GM12878 (cell line): ENCODE results near the gene NPVF. TPM values are rescaled to one million over a fixed set of nuclear protein-coding genes. Genes with fewer than 3 reads are reported as not detected.

ENCODE experiments used
- polyA plus RNA-seq, 11 experiments: library from polyadenylated mRNA; depleted of rRNA in 4 of 11; unstranded in 6 of 11; stranded (reverse) in 5 of 11; fragments of >200 nt; fragmentation: Nextera tagmentation in 4 of 11; fragmentation: Illumina TruSeq in 1 of 11; extraction: Ambion mirVana in 4 of 11; extraction: Trizol in 1 of 11; gene quantifications; 1 replicate in 1 of 11; 2 replicates in 10 of 11; pipeline versions ENCODE4 v1.2.1 to v1.2.3, GENCODE V29; 2011 to 2016; ENCODE audit warnings: inconsistent platforms in 2 of 11, missing spikeins in 2 of 11, low read depth in 1 of 11
- small RNA-seq: library from RNA; depleted of rRNA; stranded (forward); fragments of <200 nt; gene quantifications from one replicate; pipeline ENCODE3, GENCODE V24; 2014
- total RNA-seq, 4 experiments: library from RNA; depleted of rRNA in 3 of 4; stranded (reverse); fragments of >200 nt in 3 of 4; fragmentation: Illumina TruSeq in 1 of 4; extraction: Trizol in 1 of 4; gene quantifications; 2 replicates each; pipeline versions ENCODE4 v1.2.1 to v1.2.3, GENCODE V29; 2013 to 2021

NPVF gene
- total and polyA plus RNA-seq, 10 of the 15 experiments (the other 5 are each of a cell fraction or from before 2014, with no cell fraction given), result not detected

Small RNAs within 50 kb of the gene (small RNA-seq; reads per million reads assigned to genes)
- gene RF00012, result not detected

Other genes starting within 250 kb of the NPVF start
- 26.3 and 29.3 TPM in 2 replicates for gene OSBPL3, start 248.3 kb downstream of the NPVF start, total RNA-seq (2014; rRNA removed)
- gene OSBPL3, start 248.3 kb downstream of the NPVF start, total RNA-seq (2014; rRNA removed; fragmentation: Illumina TruSeq; extraction: Trizol), result 27.8 and 28.2 TPM in 2 replicates
- 34.0 and 46.6 TPM in 2 replicates for gene OSBPL3, start 248.3 kb downstream of the NPVF start, total RNA-seq (2021)
- 26.1 and 28.0 TPM in 2 replicates for gene OSBPL3, start 248.3 kb downstream of the NPVF start, polyA plus RNA-seq (2011; rRNA removed)
- gene OSBPL3, start 248.3 kb downstream of the NPVF start, polyA plus RNA-seq (2014; fragmentation: Illumina TruSeq; extraction: Trizol), result 23.3 and 26.6 TPM in 2 replicates
- 10 to 100 TPM in 1 of 2 experiments, 1 to 10 TPM in 1; 6.1 to 15.2 TPM for gene OSBPL3, start 248.3 kb downstream of the NPVF start, polyA plus RNA-seq (2014; fragmentation: Nextera tagmentation; extraction: Ambion mirVana)
- gene OSBPL3, start 248.3 kb downstream of the NPVF start, polyA plus RNA-seq (2014; rRNA removed), result 24.2 and 28.1 TPM in 2 replicates
- 10 to 100 TPM; 33.3 to 38.1 TPM for gene OSBPL3, start 248.3 kb downstream of the NPVF start, polyA plus RNA-seq (2016; fragmentation: Nextera tagmentation; extraction: Ambion mirVana)
- 113 and 149 TPM in 2 replicates for gene CYCS, start 103.2 kb downstream of the NPVF start, total RNA-seq (2014; rRNA removed)
- gene CYCS, start 103.2 kb downstream of the NPVF start, total RNA-seq (2014; rRNA removed; fragmentation: Illumina TruSeq; extraction: Trizol), result 199 and 221 TPM in 2 replicates
- gene CYCS, start 103.2 kb downstream of the NPVF start, total RNA-seq (2021), result 238 and 241 TPM in 2 replicates
- gene CYCS, start 103.2 kb downstream of the NPVF start, polyA plus RNA-seq (2011; rRNA removed), result 150 and 272 TPM in 2 replicates
- 475 and 485 TPM in 2 replicates for gene CYCS, start 103.2 kb downstream of the NPVF start, polyA plus RNA-seq (2014; fragmentation: Illumina TruSeq; extraction: Trizol)
- gene CYCS, start 103.2 kb downstream of the NPVF start, polyA plus RNA-seq (2014; fragmentation: Nextera tagmentation; extraction: Ambion mirVana), result 100 to 1,000 TPM; 641 to 952 TPM
- 130 and 188 TPM in 2 replicates for gene CYCS, start 103.2 kb downstream of the NPVF start, polyA plus RNA-seq (2014; rRNA removed)
- 100 to 1,000 TPM; 674 to 685 TPM for gene CYCS, start 103.2 kb downstream of the NPVF start, polyA plus RNA-seq (2016; fragmentation: Nextera tagmentation; extraction: Ambion mirVana)